Endothelial cell of umbilical vein (primary cell): ENCODE results near the gene CD1D.

Experiments used
- EZH2 ChIP-seq: IDR thresholded peaks from 2 replicates; pipeline ENCODE4 v1.6.1; 2012; ENCODE audit warnings: borderline replicate concordance, low read depth, mild to moderate bottlenecking, moderate library complexity, low read length, inconsistent platforms; ENCODE audit not compliant: severe bottlenecking
- FOS ChIP-seq: IDR thresholded peaks from 2 replicates; pipeline ENCODE4 v1.6.1; 2011; ENCODE audit warnings: mild to moderate bottlenecking, low read length, moderate library complexity, borderline replicate concordance; ENCODE audit not compliant: insufficient read depth
- JUN ChIP-seq: IDR thresholded peaks from 2 replicates; pipeline ENCODE4 v1.6.1; 2011; ENCODE audit warnings: borderline replicate concordance, low read depth; ENCODE audit not compliant: insufficient read length, insufficient read depth
- MYC ChIP-seq: IDR thresholded peaks from one replicate; pipeline ENCODE4 v1.6.1; 2011; ENCODE audit warnings: mild to moderate bottlenecking, low read depth, low read length
- POLR2A ChIP-seq: IDR thresholded peaks from 2 replicates; pipeline ENCODE4 v1.6.1; 2012; ENCODE audit warnings: low read depth, mild to moderate bottlenecking, control low read depth, low read length
- POLR2AphosphoS5 ChIP-seq: IDR thresholded peaks from 2 replicates; pipeline ENCODE4 v1.6.1; 2012; ENCODE audit warnings: low read depth, mild to moderate bottlenecking, control low read depth, low read length, moderate library complexity; ENCODE audit not compliant: insufficient read depth
- TF ChIP-seq, protein P1 (sequence below), 2 donors: IDR thresholded peaks; 1 replicate in 1 of 2; 2 replicates in 1 of 2; pipeline ENCODE4 v1.5.1; 2011; ENCODE audit warnings: low read length in 2 of 2, mild to moderate bottlenecking in 2 of 2, moderate library complexity in 2 of 2, control low read depth in 1 of 2, inconsistent platforms in 1 of 2, low read depth in 1 of 2; ENCODE audit not compliant: insufficient read depth in 1 of 2; ENCODE audit errors: extremely low read depth in 1 of 2
- TF ChIP-seq, protein P2 (sequence below): IDR thresholded peaks from 2 replicates; pipeline ENCODE4 v1.6.1; 2011; ENCODE audit not compliant: insufficient read depth, insufficient read length

DNA sequence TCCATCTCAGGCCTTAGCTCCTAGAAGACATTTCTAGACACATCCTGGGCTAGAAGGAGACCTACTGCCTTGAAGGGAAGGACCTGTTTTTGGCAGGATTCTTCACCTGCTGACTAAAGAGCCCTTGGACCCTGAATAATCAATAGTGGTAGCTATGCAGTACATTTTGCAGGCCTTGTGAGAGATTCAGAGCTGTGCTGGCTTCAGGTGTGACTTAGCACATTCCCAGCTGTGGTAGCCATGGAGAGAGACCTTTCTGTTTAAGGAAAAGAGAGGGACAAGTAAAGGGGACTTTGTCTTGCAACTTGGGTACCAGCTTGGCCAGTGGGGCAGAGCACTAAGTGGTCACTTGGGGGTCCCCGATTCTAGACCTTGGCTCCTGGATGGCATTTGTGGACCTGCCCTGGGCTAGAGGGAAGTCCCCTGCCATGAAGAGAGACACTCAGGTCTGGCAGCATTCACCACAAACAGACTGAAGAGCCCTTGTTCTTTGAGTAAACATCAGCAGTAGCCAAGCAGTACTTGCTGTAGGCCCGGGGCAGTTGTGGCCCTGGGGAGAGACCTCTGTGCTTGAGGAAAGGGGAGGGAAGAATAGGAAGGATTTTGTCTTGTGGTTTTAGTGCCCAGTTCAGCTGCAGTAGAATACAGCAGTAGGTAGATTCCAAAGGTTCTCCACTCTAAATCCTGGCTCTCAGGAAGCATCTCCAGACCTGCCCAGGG is 47.4 kb downstream of the CD1D start:
- TF ChIP-seq POLR2A (no peak), POLR2AphosphoS5 (no peak), EZH2 (no peak), MYC (no peak), FOS (no peak), JUN (no peak)
- TF ChIP-seq, protein P1, sequence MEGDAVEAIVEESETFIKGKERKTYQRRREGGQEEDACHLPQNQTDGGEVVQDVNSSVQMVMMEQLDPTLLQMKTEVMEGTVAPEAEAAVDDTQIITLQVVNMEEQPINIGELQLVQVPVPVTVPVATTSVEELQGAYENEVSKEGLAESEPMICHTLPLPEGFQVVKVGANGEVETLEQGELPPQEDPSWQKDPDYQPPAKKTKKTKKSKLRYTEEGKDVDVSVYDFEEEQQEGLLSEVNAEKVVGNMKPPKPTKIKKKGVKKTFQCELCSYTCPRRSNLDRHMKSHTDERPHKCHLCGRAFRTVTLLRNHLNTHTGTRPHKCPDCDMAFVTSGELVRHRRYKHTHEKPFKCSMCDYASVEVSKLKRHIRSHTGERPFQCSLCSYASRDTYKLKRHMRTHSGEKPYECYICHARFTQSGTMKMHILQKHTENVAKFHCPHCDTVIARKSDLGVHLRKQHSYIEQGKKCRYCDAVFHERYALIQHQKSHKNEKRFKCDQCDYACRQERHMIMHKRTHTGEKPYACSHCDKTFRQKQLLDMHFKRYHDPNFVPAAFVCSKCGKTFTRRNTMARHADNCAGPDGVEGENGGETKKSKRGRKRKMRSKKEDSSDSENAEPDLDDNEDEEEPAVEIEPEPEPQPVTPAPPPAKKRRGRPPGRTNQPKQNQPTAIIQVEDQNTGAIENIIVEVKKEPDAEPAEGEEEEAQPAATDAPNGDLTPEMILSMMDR (IDR thresholded peaks at IDR 0.05; ENCODE audit: extremely low read depth in 1 of 2, insufficient read depth in 1 of 2, low read depth in 1 of 2, low read length in 2 of 2) = no peak
- TF ChIP-seq, protein P2, sequence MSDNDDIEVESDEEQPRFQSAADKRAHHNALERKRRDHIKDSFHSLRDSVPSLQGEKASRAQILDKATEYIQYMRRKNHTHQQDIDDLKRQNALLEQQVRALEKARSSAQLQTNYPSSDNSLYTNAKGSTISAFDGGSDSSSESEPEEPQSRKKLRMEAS = no peak
